ENCODE measurements around the gene SMAP2. TPM values are rescaled to one million over a fixed set of nuclear protein-coding genes. Genes with fewer than 3 reads are reported as not detected.
A peak's percentile ranks its signal among the peaks of the same experiment; 100 is the strongest.

Gene SMAP2
- total and polyA plus RNA-seq, 3 experiments from 2014 or later, result 144 to 340 (median 146) TPM

- Histone ChIP-seq H3K36me3 (ENCODE audit: insufficient read depth, low read length) (peaks cover 4% of the 10 kb centered on the region), H3K9me3 (ENCODE audit: low read length) (no peaks in the 10 kb centered on the region), H3K4me1 (ENCODE audit: insufficient read depth, low read length) (peaks cover 79% of the 10 kb centered on the region), H3K27me3 (ENCODE audit: insufficient read depth, low read length, poor library complexity, severe bottlenecking) (no peaks in the 10 kb centered on the region), H3K27ac (ENCODE audit: low read depth, low read length) (peak overlapping the region; percentile 44), H3K4me3 (ENCODE audit: low read length) (peak overlapping the region; percentile 16)
- ChIA-PET POLR2A (no interaction called here), CTCF (interaction anchor here (0.6 to 1.5 kb wide), 3 partner anchors 27 to 225 kb away, joined by 3 read pairs; no protein-coding TSS in a partner anchor)
- Mint-ChIP-seq H3K4me3 (peak overlapping the region; percentile 29 to 73 (median 61)), H3K4me1 (peaks cover 78 to 90% (median 90%) of the 10 kb centered on the region in 3 donors), H3K27ac (peak overlapping the region; percentile 9 to 87 (median 56)), H3K27me3 (peaks cover 0 to 9% of the 10 kb centered on the region in 2 donors), H3K36me3 (peaks cover 8 to 53% (median 12%) of the 10 kb centered on the region in 3 donors), H3K9me3 (peaks cover 0 to 5% (median 2%) of the 10 kb centered on the region in 5 donors)
- DNase-seq, result peak in 1 of 5 donors; percentile 3
These were observed 4.0 kb downstream of the SMAP2 start for GRCh38 chr1:40377512-40377911.

- Mint-ChIP-seq H3K4me3 (peak overlapping the region in 6 of 7 donors; percentile 59 to 87 (median 82)), H3K36me3 (peaks cover 10 to 53% (median 12%) of the 10 kb centered on the region in 3 donors), H3K9me3 (no peaks in the 10 kb centered on the region), H3K27ac (peak overlapping the region; percentile 57 to 99 (median 90)), H3K4me1 (peaks cover 86 to 97% (median 97%) of the 10 kb centered on the region in 3 donors), H3K27me3 (peaks cover 0 to 3% of the 10 kb centered on the region in 2 donors)
- Histone ChIP-seq H3K4me1 (ENCODE audit: insufficient read depth, low read length) (peaks cover 95% of the 10 kb centered on the region), H3K27ac (ENCODE audit: low read depth, low read length) (peak overlapping the region; percentile 20), H3K27me3 (ENCODE audit: insufficient read depth, low read length, poor library complexity, severe bottlenecking) (no peaks in the 10 kb centered on the region), H3K4me3 (ENCODE audit: low read length) (peak overlapping the region; percentile 5), H3K36me3 (ENCODE audit: insufficient read depth, low read length) (peaks cover 4% of the 10 kb centered on the region), H3K9me3 (ENCODE audit: low read length) (no peaks in the 10 kb centered on the region)
- ChIA-PET POLR2A (interaction anchor here (0.6 to 0.7 kb wide), 2 partner anchors 13 to 270 kb away, joined by 3 to 6 read pairs; no protein-coding TSS in a partner anchor), CTCF (interaction anchor here (1.2 to 1.9 kb wide), 3 partner anchors 25 to 227 kb away, joined by 3 to 8 read pairs (median 7); no protein-coding TSS in a partner anchor)
- DNase-seq, result no peak
These were observed 6.4 kb downstream of the SMAP2 start for GRCh38 chr1:40379785-40380452.

- POLR2A ChIA-PET, result interaction anchor here (0.6 to 8.8 kb wide), 7 partner anchors 7 to 139 kb away, joined by 3 to 86 read pairs (median 5); partner anchors contain the start of gene SMAP2
- peak overlapping the region; percentile 89 to 100 (median 96) for H3K27ac Mint-ChIP-seq
- H3K4me3 ChIP-seq (ENCODE audit: low read length), result peak overlapping the region; percentile 40
- H3K36me3 ChIP-seq (ENCODE audit: insufficient read depth, low read length), result peaks cover 4% of the 10 kb centered on the region
- peak overlapping the region; percentile 95 for H3K27ac ChIP-seq (ENCODE audit: low read depth, low read length)
- no peaks in the 10 kb centered on the region for H3K9me3 Mint-ChIP-seq
- peaks cover 0 to 3% of the 10 kb centered on the region in 2 donors for H3K27me3 Mint-ChIP-seq
- no peaks in the 10 kb centered on the region for H3K9me3 ChIP-seq (ENCODE audit: low read length)
- DNase-seq, result no peak
- H3K4me1 ChIP-seq (ENCODE audit: insufficient read depth, low read length), result peaks cover 93% of the 10 kb centered on the region
- H3K36me3 Mint-ChIP-seq, result peaks cover 10 to 51% (median 12%) of the 10 kb centered on the region in 3 donors
- CTCF ChIA-PET, result interaction anchor here (1.0 to 4.9 kb wide), 6 partner anchors 16 to 228 kb away, joined by 3 to 30 read pairs (median 6); no protein-coding TSS in a partner anchor
- peaks cover 89 to 98% (median 97%) of the 10 kb centered on the region in 3 donors for H3K4me1 Mint-ChIP-seq
- H3K4me3 Mint-ChIP-seq, result peak overlapping the region; percentile 72 to 87 (median 82)
- H3K27me3 ChIP-seq (ENCODE audit: insufficient read depth, low read length, poor library complexity, severe bottlenecking), result no peaks in the 10 kb centered on the region
These were observed 7.3 kb downstream of the SMAP2 start for GRCh38 chr1:40380817-40381216.

GRCh38 chr1:40381268-40382107, 8.0 kb downstream of the SMAP2 start:
- peaks cover 8 to 47% (median 11%) of the 10 kb centered on the region in 3 donors for H3K36me3 Mint-ChIP-seq
- H3K4me3 Mint-ChIP-seq, result peak overlapping the region; percentile 72 to 87 (median 82)

GRCh38 chr1:40382108-40382460, 8.6 kb downstream of the SMAP2 start:
- peak overlapping the region; percentile 72 to 87 (median 82) for H3K4me3 Mint-ChIP-seq
- Histone ChIP-seq H3K9me3 (ENCODE audit: low read length) (no peaks in the 10 kb centered on the region), H3K27ac (ENCODE audit: low read depth, low read length) (peak overlapping the region; percentile 95), H3K27me3 (ENCODE audit: insufficient read depth, low read length, poor library complexity, severe bottlenecking) (no peaks in the 10 kb centered on the region), H3K4me3 (ENCODE audit: low read length) (peak overlapping the region; percentile 40), H3K4me1 (ENCODE audit: insufficient read depth, low read length) (peaks cover 94% of the 10 kb centered on the region), H3K36me3 (ENCODE audit: insufficient read depth, low read length) (no peaks in the 10 kb centered on the region)
- no peaks in the 10 kb centered on the region for H3K9me3 Mint-ChIP-seq
- peaks cover 88 to 99% (median 99%) of the 10 kb centered on the region in 3 donors for H3K4me1 Mint-ChIP-seq
- DNase-seq, result peak in 1 of 5 donors; percentile 4
- H3K27me3 Mint-ChIP-seq, result peaks cover 0 to 3% of the 10 kb centered on the region in 2 donors
- ChIA-PET POLR2A (interaction anchor here (1.0 to 8.8 kb wide), 5 partner anchors 8 to 38 kb away, joined by 3 to 86 read pairs (median 5); partner anchors contain the start of gene SMAP2), CTCF (interaction anchor here (1.0 to 5.7 kb wide), 13 partner anchors 8 to 238 kb away, joined by 3 to 46 read pairs (median 4); partner anchors contain the start of gene SMAP2)
- peak overlapping the region; percentile 89 to 100 (median 96) for H3K27ac Mint-ChIP-seq
- H3K36me3 Mint-ChIP-seq, result peaks cover 8 to 42% (median 11%) of the 10 kb centered on the region in 3 donors

More at GRCh38 chr1:40381268-40382107, 8.0 kb downstream of the SMAP2 start:
- CTCF ChIA-PET, result interaction anchor here (1.0 to 5.7 kb wide), 11 partner anchors 8 to 229 kb away, joined by 3 to 46 read pairs (median 6); partner anchors contain the start of gene SMAP2
- no peaks in the 10 kb centered on the region for H3K27me3 ChIP-seq (ENCODE audit: insufficient read depth, low read length, poor library complexity, severe bottlenecking)
- Mint-ChIP-seq H3K27me3 (peaks cover 0 to 3% of the 10 kb centered on the region in 2 donors), H3K27ac (peak overlapping the region; percentile 89 to 100 (median 96)), H3K9me3 (no peaks in the 10 kb centered on the region), H3K4me1 (peaks cover 90 to 99% (median 99%) of the 10 kb centered on the region in 3 donors)
- peaks cover 94% of the 10 kb centered on the region for H3K4me1 ChIP-seq (ENCODE audit: insufficient read depth, low read length)
- peak overlapping the region; percentile 40 for H3K4me3 ChIP-seq (ENCODE audit: low read length)
- DNase-seq, result peak in 2 of 5 donors; percentile 56 to 71
- H3K27ac ChIP-seq (ENCODE audit: low read depth, low read length), result peak overlapping the region; percentile 95
- no peaks in the 10 kb centered on the region for H3K9me3 ChIP-seq (ENCODE audit: low read length)
- POLR2A ChIA-PET, result interaction anchor here (0.6 to 8.8 kb wide), 7 partner anchors 7 to 140 kb away, joined by 3 to 86 read pairs (median 3); partner anchors contain the start of gene SMAP2
- no peaks in the 10 kb centered on the region for H3K36me3 ChIP-seq (ENCODE audit: insufficient read depth, low read length)

- H3K4me3 Mint-ChIP-seq, result peak overlapping the region; percentile 72 to 87 (median 82)
- H3K27me3 Mint-ChIP-seq, result peaks cover 0 to 3% of the 10 kb centered on the region in 2 donors
- no peaks in the 10 kb centered on the region for H3K27me3 ChIP-seq (ENCODE audit: insufficient read depth, low read length, poor library complexity, severe bottlenecking)
- peaks cover 8 to 38% (median 11%) of the 10 kb centered on the region in 3 donors for H3K36me3 Mint-ChIP-seq
- H3K27ac Mint-ChIP-seq, result peak overlapping the region; percentile 90 to 100 (median 98)
- no peaks in the 10 kb centered on the region for H3K36me3 ChIP-seq (ENCODE audit: insufficient read depth, low read length)
- peak in 1 of 5 donors; percentile 7 for DNase-seq
- POLR2A ChIA-PET, result interaction anchor here (1.1 to 8.8 kb wide), 2 partner anchors 9 to 15 kb away, joined by 3 to 86 read pairs; partner anchors contain the start of gene SMAP2
- no peaks in the 10 kb centered on the region for H3K9me3 Mint-ChIP-seq
- peaks cover 87 to 98% (median 98%) of the 10 kb centered on the region in 3 donors for H3K4me1 Mint-ChIP-seq
- peak overlapping the region; percentile 95 for H3K27ac ChIP-seq (ENCODE audit: low read depth, low read length)
- peaks cover 94% of the 10 kb centered on the region for H3K4me1 ChIP-seq (ENCODE audit: insufficient read depth, low read length)
- CTCF ChIA-PET, result interaction anchor here (1.3 to 5.7 kb wide), 10 partner anchors 9 to 239 kb away, joined by 3 to 46 read pairs (median 7); partner anchors contain the start of gene SMAP2
- H3K9me3 ChIP-seq (ENCODE audit: low read length), result no peaks in the 10 kb centered on the region
- H3K4me3 ChIP-seq (ENCODE audit: low read length), result peak overlapping the region; percentile 40
These were observed 9.1 kb downstream of the SMAP2 start for GRCh38 chr1:40382601-40383000.

GRCh38 chr1:40383095-40383487, 9.6 kb downstream of the SMAP2 start:
- peaks cover 7 to 36% (median 11%) of the 10 kb centered on the region in 3 donors for H3K36me3 Mint-ChIP-seq
- Histone ChIP-seq H3K36me3 (ENCODE audit: insufficient read depth, low read length) (no peaks in the 10 kb centered on the region), H3K4me3 (ENCODE audit: low read length) (peak overlapping the region; percentile 40), H3K27me3 (ENCODE audit: insufficient read depth, low read length, poor library complexity, severe bottlenecking) (no peaks in the 10 kb centered on the region), H3K9me3 (ENCODE audit: low read length) (no peaks in the 10 kb centered on the region), H3K4me1 (ENCODE audit: insufficient read depth, low read length) (peaks cover 91% of the 10 kb centered on the region), H3K27ac (ENCODE audit: low read depth, low read length) (peak overlapping the region; percentile 95)
- peaks cover 85 to 96% (median 93%) of the 10 kb centered on the region in 3 donors for H3K4me1 Mint-ChIP-seq
- H3K27me3 Mint-ChIP-seq, result peaks cover 0 to 3% of the 10 kb centered on the region in 2 donors
- H3K9me3 Mint-ChIP-seq, result no peaks in the 10 kb centered on the region
- POLR2A ChIA-PET, result interaction anchor here (8.8 kb wide), 1 partner anchor 9 kb away, joined by 86 read pairs; the partner anchor contains the start of gene SMAP2
- CTCF ChIA-PET, result interaction anchor here (1.1 to 5.7 kb wide), 7 partner anchors 9 to 239 kb away, joined by 4 to 46 read pairs (median 6); partner anchors contain the start of gene SMAP2
- peak overlapping the region; percentile 90 to 100 (median 98) for H3K27ac Mint-ChIP-seq
- no peak for DNase-seq
- H3K4me3 Mint-ChIP-seq, result peak overlapping the region; percentile 72 to 90 (median 84)

Measured in CD8-positive, alpha-beta memory T cell (primary cell).